ENCODE data around the gene GTF2H3. TPM values are rescaled to one million over a fixed set of nuclear protein-coding genes. Genes with fewer than 3 reads are reported as not detected.

GTF2H3 gene
- total and polyA plus RNA-seq, 10 of the 15 experiments (the other 5 are each of a cell fraction or from before 2014, with no cell fraction given) = 20.6 to 62.9 (median 34.7) TPM

GRCh38 chr12:123614531-123614930 is 19.1 kb upstream of the GTF2H3 start:
- Histone ChIP-seq H3K79me2 (ENCODE audit: control insufficient read depth, insufficient read depth, low read length) (no peaks in the 10 kb centered on the region), H3K4me3 (no peak overlapping the region), H4K20me1 (ENCODE audit: control insufficient read depth, insufficient read depth) (no peaks in the 10 kb centered on the region), H3K36me3 (ENCODE audit: control insufficient read depth in 2 of 2, insufficient read depth in 2 of 2, low read length in 1 of 2) (peaks cover 29 to 47% of the 10 kb centered on the region in 2 experiments), H3K4me2 (ENCODE audit: control insufficient read depth, insufficient read depth) (no peak overlapping the region), H3K27ac (ENCODE audit: control insufficient read depth, insufficient read depth) (no peak overlapping the region), H3K27me3 (replicated peaks in 1 of 2; ENCODE audit: control insufficient read depth in 2 of 2, insufficient read depth in 2 of 2, low read length in 1 of 2) (no peaks in the 10 kb centered on the region), H3K9me3 (replicated peaks; ENCODE audit: control insufficient read depth, insufficient read depth, low read length) (no peaks in the 10 kb centered on the region), H2AFZ (ENCODE audit: control insufficient read depth, low read depth, low read length) (no peak overlapping the region), H3K9ac (ENCODE audit: control insufficient read depth, insufficient read depth, low read length) (no peak overlapping the region), H3K4me1 (ENCODE audit: control insufficient read depth, insufficient read depth, low read length) (no peaks in the 10 kb centered on the region)
- DNase-seq (ENCODE audit: low read depth, low spot score) (no peak), FAIRE-seq (no peak), ATAC-seq (no peak)
- WGBS (ENCODE audit: insufficient coverage, insufficient replicate concordance, low lambda C conversion rate, missing lambda C conversion rate) = 51% methylated on average over 4 of the region's 4 CpGs
- POLR2A ChIA-PET = no interaction called here
- RAD21 ChIA-PET (ENCODE audit: unreplicated experiment) = no interaction called here
- TF ChIP-seq ELK1 (IDR thresholded peaks at IDR 0.05; ENCODE audit: low read depth, low read length) (no peak), RELA (IDR thresholded peaks at IDR 0.05; ENCODE audit: borderline replicate concordance, partially characterized antibody) (no peak), SPI1 (IDR thresholded peaks at IDR 0.05; ENCODE audit: borderline replicate concordance, insufficient read depth, low read depth, low read length) (no peak), BCL11A (IDR thresholded peaks at IDR 0.05; ENCODE audit: low read depth, low read length) (no peak), KAT2A (conservative IDR thresholded peaks at IDR 0.05; ENCODE audit: control insufficient read depth, low read depth, low read length) (no peak), POU2F2 (IDR thresholded peaks at IDR 0.05; ENCODE audit: borderline replicate concordance, low read depth, low read length) (no peak), E2F4 (IDR thresholded peaks at IDR 0.05; ENCODE audit: low read depth, low read length) (no peak), CUX1 (IDR thresholded peaks at IDR 0.05; ENCODE audit: insufficient replicate concordance, low read depth, low read length) (no peak), BCL3 (IDR thresholded peaks at IDR 0.05; ENCODE audit: borderline replicate concordance, insufficient read depth, low read depth, low read length, poor library complexity, severe bottlenecking) (no peak), CREB1 (IDR thresholded peaks at IDR 0.05; ENCODE audit: low read depth) (no peak), IKZF1 (conservative IDR thresholded peaks at IDR 0.05) (no peak), SP1 (IDR thresholded peaks at IDR 0.05; ENCODE audit: low read depth, low read length) (no peak), PAX5 (IDR thresholded peaks at IDR 0.05; ENCODE audit: borderline replicate concordance, low read depth, low read length) (no peak)
- in situ Hi-C loops (cut with MboI) = no loop called here
- intact Hi-C loops (cut with micrococcal nuclease; ENCODE audit: unreplicated experiment) = no loop called here
- CTCF ChIA-PET = no interaction called here
- BruUV-seq (replicated peaks) = no TSS peak
- SMC1A ChIA-PET (ENCODE audit: uncharacterized antibody, unreplicated experiment) = no interaction called here
